ENCODE results near the gene MLIP.

DNA sequence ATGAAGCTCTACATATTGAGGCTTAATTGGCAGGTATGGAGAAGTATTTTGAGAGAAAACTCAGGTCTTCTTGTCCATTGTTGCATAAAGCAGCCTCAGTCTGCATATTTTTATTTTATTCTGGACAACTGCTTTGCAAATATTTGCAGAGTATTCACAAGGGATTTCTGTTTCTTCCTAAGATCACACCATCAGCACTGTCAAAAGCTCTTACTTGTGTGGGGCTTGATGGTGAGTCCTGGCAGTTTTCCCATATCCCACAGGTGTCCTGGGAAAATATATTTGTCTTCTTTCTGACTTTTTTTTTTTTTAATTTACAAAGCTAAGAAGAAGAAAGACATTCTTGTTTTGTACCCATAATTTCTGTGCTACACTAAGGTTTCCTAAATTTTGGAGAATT, 16.9 kb upstream of the MLIP start:
- TF ChIP-seq JUND (IDR thresholded peaks at IDR 0.05; ENCODE audit: low read length), result no peak
- TF ChIP-seq EZH2 (IDR thresholded peaks at IDR 0.05; ENCODE audit: low read depth, low read length, severe bottlenecking), result no peak
- TF ChIP-seq SP1 (IDR thresholded peaks at IDR 0.05; ENCODE audit: low read depth, low read length), result no peak
- TF ChIP-seq CEBPB (IDR thresholded peaks at IDR 0.05; ENCODE audit: low read depth, low read length), result no peak
- TF ChIP-seq, protein P1, sequence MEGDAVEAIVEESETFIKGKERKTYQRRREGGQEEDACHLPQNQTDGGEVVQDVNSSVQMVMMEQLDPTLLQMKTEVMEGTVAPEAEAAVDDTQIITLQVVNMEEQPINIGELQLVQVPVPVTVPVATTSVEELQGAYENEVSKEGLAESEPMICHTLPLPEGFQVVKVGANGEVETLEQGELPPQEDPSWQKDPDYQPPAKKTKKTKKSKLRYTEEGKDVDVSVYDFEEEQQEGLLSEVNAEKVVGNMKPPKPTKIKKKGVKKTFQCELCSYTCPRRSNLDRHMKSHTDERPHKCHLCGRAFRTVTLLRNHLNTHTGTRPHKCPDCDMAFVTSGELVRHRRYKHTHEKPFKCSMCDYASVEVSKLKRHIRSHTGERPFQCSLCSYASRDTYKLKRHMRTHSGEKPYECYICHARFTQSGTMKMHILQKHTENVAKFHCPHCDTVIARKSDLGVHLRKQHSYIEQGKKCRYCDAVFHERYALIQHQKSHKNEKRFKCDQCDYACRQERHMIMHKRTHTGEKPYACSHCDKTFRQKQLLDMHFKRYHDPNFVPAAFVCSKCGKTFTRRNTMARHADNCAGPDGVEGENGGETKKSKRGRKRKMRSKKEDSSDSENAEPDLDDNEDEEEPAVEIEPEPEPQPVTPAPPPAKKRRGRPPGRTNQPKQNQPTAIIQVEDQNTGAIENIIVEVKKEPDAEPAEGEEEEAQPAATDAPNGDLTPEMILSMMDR (IDR thresholded peaks at IDR 0.05; ENCODE audit: control extremely low read depth in 1 of 3, insufficient read depth in 1 of 3, low read depth in 1 of 3, low read length in 3 of 3), result no peak
- TF ChIP-seq BACH1 (IDR thresholded peaks at IDR 0.05; ENCODE audit: low read length), result no peak
- TF ChIP-seq KDM5A (IDR thresholded peaks at IDR 0.05; ENCODE audit: low read length), result no peak
- no peak for TF ChIP-seq SRF (IDR thresholded peaks at IDR 0.05; ENCODE audit: low read depth, low read length)
- TF ChIP-seq FOSL1 (IDR thresholded peaks at IDR 0.05; ENCODE audit: insufficient read depth, low read depth, low read length), result no peak
- no peak for TF ChIP-seq PHF8 (conservative IDR thresholded peaks at IDR 0.05; ENCODE audit: low read depth, low read length)
